Stimulated activated CD8-positive, alpha-beta memory T cell treated with anti-CD3 and anti-CD28 coated beads, Interleukin-12 subunit alpha, Interleukin-12 subunit beta, amount 100 ng/mL, for 1 hour (primary cell): ENCODE results near the gene CARD10.

Experiments used
- DNase-seq: peaks from one replicate; pipeline ENCODE4 v3.0.0-alpha.2; 2020; ENCODE audit warnings: low read depth

CARD10 gene

DNA sequence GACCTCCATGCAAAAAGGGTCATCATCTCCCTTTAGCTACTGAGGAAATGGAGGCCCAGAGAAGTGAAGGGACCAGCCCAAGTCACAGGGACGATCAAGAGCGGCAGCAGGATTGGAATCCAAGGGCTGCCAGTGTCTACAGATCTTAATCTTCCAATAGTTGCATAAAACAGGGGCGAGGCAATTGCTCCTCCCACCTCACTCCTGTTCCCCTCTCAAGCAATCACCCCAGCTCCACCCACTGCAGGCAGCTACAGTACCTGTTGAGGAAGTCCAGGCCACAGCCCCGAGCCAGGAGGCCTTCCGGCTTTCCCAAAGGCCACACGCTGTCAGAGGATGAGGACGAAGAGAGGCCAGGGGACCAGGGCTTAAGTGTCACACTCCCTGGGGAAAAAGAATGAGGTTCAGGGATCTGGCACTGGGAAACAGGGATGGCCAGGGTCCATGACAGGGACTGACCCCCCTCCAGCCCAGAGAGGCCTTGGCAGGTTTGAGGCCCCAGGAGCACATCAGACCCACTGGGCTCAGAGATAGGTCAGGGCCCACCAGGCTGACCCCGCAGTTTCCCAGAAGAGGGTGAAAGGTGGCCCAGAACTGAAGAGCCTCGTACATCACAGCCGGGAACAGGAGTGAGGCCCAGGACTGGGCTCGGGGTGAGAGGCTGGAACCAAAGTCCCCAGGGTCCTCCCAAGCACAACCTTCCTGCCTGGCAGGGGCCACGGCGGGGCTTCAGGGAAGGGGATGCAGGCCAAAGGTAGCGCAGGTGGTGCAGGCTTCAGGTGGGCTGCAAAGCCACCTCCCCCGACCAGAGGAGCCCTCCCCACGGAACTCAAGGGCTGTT is 16.7 kb downstream of the CARD10 start:
- DNase-seq: no peak

DNA sequence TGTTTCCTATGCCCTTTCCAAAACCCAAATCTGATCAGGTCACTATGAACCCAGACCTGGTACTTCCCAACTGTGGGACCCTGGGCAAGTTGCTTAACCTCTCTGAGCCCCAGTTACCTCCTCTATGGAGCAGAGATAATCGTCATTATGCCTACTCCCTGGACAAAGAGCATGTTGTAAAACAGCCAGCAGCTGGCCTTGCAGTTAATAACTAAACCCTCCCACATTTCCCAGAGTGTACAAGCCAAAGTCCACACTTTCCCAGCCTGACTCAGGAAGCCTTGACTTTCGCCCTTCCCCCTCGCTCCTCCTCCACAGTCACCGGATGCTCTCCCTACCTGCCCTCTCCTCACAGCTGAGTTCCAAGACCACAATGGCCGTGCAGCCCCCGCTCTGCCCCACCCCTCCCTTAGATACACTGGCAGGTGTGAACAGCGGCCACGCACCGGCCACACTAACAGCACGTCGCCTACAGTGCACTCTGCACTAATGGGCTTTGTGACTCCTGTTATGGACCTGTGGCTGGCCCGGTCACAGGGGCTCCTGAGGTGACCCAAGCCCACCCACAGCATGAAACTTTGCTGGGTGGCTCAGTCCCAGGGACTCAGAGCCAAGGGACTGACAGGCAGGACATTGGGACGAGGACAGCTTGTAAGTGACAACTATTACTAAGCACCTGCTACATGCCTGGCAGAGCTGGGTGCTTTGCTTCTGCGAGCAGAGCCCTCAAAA is 17.4 kb downstream of the CARD10 start:
- no peak for DNase-seq

DNA sequence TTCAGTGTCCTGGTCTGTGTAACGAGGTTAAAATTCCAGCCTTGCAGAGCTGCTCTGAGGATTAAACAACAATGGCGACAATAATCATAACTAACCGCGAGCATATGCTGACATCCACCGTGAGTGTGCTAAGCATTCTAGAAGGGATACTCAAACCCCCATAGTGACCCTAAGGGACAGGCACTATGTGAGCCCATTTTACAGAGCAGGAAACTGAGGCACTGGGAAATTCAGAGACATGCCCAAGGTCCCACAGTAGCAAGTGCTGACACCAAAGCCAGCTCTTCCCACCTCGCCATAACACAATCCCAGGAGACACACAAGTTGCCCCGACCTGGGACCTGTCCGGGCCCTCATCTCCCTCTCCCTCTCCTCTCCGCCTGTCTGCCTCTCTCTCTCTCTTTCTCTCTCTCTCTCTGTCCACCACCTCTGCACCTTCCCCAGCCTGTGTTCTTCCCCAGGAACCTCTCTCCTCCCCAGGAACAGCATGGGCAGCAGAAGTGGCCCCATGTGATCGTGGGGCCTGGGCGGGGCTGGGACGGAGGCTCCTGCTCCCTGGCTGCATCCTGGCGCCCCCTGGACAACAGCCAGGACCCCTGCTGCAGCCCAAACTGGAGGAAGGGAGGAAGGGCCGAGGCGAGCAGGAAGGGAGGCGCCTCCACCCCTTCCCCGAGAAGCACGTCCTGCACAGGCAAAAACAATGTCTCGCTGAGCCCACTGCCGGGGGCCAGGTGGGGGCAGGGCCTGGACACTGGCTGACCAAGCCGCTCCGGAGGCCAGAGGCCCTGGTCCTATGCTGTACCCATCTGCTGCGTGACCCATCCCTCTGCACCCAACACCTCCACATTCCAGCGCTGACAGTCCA is 18.2 kb downstream of the CARD10 start:
- no peak for DNase-seq

DNA sequence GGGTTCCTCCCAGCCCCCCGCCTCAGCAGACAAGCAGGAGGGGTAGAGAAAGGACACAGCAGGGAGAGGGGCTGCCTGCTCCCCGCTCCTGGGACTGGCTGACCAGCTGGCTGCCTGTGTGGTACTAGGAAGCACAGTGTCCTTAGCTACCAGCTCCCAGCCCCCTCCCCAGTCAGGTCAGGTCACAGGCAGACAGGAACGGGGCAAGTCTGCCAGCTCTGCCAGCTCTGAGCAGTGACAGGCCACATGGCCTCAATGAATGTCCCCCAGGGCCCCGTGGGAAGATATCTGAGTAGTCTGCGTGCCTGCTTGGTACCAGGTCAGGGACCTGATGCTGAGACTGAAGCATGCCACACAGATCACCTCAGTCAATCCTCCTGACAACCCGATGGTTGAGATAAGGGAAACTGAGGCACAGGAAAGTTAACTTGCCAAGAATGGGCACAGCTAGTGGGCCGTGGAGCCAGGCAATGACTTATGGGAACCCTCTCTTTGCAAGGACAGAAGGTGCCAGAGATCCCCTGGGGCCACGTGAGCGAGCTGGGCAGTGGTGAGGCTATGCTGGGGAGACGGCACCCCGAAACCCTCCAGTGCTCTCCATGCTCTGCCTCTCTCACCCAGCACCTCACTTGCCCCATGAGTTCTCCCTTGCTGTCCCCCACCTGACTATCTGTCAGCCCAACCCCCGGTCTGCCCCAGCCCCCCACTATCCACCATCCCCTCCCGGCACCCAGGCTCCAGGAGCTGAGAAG is 19.2 kb downstream of the CARD10 start:
- DNase-seq: no peak

DNA sequence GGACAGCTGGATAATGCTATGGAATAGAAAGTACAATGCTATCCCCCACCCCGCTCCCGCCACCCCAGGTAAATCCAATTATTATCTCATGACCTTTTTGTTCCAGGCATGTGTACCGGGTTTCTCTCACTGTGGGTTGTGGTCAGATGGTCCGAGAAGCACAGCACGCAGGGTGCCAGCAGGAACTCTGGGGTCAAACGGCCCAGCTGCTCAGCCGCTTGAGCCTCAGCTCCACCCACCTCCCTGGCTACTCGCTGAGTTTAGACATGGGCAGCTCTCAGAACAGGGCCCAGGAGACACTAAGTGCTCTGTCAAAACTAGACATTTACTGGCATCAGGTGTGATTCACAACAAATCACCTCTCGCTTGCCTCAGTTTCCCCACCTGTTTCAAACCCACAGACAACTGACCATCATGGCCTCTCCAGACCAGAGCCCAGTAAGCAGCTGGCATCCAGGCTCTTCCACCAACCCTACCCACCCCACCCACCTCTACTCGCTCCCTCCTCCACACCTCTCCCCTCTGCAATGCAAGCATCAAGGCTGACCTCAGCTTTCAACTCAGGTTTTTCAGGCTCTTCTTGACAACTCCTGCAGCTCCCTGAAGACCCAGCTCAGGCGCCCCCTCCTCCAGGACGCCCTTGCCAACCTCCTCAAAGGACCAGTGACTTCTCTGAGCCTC is 20.0 kb downstream of the CARD10 start:
- DNase-seq: no peak

DNA sequence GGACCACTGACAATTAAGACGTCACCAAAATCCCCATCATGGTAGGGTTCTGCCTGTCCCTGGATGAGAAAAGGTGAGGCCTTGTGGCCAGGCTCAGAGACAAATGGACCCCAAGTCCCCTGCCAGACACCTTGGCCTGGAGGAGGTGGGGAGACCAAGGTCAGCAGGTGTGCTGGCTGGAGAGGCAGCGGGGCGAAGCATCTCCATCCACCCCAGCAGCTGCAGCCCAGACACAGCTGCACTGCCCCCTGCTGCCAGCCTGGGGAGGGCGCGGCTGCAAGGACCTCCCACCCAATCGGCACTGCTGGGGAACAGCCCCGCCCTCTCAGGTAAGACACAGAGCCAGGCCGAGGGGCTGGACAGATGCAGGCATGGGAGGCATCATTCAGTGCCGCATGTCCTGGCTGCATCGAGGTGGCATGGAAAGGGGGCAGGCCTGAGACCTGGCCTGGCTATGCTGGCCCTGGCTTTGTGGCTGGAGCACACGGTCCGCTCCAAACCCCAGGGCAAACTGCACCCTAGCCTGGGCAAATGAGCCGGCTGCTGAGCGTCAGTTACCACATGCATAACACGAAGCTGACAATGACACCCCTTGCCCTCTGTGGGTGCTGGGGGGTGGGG is 20.8 kb downstream of the CARD10 start:
- DNase-seq: peak; percentile 42

DNA sequence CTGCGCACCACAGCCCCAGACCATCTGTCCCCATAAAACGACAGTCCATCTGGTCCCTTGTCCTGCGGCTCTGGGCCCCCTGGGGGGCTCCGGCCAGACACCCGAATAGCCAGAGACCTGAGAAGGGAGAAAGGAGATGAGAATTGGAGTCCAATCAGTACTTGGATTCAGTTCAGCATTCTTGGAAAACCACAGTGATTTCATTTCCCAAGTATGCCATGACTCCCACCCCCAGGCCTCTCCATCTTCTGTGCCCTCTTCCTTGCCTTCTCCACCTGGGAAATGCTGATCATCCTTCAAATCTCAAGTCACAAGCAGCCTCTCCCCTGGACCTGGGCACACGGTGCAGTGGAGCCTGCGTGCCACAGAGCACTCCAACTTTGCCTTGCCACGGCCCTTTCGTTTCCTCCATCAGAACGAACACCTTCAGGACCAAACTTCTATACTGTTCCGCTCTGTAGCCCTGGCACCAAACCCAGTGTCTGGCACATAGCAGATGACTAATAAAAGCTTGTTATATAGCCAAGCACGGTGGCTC is 22.1 kb downstream of the CARD10 start:
- no peak for DNase-seq

DNA sequence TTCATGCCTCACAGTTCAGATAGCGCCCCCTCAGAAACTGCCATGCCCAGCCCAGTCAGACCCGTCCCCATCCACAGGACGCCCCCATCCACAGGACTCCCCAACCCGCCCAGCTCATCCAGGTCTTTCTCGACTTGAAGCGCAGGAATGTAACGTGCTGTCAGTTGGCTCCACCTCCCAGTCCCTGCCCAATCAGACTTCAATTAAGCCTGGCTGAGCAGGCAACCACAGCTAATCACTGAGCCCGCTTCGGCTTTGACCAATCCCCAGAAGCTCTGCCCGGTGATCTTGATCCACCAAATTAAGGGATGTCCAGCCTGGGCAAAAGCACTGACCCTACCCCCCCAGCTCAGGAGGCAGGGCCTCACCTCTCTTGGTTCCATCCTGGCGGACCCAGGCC is 22.6 kb downstream of the CARD10 start:
- DNase-seq: no peak

DNA sequence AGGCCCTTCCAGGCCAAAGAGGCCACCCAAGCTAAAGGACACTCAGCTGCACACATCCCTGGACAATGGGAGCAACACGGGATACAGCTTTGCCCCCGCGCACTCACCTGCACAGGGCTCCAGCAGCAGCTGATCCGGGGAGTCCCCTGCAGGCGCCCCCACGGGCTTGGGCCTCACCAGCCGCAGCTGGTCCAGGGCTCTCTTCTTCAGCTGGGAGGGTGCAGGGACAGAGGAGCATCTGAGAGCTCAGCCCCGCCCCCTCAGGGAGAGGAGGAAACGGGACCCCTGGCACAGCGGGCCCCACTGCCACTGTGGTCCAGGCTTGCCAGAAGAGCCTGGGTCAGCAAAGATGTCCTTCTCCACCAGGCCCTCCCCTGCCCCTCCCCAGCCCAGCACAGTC is 25.2 kb downstream of the CARD10 start:
- DNase-seq: no peak

DNA sequence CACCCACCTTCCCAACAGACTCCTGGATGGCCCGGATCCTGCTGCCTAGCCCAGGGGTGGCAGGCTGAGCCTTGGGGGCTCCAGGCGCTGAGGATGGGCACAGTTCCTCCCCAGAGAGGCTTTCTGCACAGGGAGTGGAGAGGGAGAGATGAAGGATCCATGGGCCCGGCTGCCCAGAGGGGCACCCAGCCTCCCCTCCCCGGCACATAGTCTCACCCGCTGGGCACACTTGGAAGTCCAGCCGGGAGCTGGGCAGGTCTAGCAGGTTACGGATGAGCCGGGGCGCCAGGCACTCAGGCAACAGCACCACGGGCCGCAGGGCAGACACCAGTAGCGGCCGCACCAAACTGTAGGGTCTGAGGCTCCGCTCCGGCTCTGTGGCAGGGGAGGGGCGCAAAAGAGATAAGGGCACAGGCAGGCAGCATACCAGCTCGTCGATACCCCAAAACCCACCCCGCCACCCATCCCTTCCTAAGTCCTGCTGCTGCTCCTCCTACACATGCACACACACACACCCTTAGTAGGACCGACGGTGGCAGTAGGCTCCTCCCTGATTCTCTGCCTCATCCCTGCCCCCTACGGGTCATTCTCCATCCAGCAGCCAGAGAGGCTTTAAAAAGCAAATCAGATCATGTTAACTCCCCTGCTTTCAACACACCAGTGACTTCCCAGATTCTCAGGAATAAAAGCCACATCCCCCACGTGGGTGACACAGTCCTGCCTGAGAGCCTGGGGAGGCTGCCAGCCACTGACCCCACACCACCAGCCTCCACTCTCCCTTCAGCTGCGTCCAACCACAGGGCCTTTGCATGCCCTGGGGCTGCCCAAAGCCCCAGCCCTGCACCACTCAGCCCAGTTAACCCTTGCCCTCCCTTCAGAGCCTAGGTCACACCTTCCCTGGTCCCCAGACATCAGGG is 26.5 kb downstream of the CARD10 start:
- no peak for DNase-seq

DNA sequence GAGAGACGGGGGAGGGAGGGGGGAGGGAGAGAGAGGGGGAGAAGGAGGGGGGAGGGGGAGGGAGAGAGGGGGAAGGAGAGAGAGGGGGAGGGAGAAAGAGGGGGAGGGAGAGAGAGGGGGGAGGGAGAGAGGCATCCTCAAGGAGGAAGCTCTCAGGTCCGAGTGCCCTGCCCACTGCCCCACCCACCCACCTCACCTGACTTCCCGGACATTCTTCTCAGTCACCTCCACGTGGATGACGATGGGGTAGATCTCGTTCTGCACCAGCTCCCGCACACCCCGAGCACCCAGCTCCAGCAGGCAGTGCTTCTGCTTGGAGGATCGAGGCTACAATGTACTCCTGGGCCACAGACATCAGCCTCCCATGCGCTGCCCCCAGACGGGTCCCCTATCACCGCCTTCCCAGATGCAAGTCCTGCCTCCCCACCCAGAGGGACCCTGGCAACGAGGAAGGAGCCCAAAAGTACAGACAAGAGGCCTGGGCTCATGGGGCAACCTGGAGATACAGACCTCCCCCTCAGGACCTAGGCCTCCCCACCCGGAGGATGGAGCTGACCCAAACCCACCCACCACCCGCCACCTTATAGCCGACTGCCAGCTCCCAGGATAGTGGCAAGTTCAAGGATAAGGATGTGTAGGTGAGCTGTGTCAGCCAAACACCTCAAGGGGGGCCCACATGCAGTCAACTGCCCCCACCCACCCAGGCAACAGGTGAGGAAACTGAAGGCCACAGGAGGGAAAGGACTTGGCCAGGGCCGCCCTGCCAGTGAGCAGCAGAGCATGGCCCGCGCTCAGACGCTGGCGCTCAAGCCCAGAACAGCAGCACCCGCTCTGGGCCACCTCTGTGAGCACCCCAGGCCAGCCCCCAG is 27.4 kb downstream of the CARD10 start:
- no peak for DNase-seq

DNA sequence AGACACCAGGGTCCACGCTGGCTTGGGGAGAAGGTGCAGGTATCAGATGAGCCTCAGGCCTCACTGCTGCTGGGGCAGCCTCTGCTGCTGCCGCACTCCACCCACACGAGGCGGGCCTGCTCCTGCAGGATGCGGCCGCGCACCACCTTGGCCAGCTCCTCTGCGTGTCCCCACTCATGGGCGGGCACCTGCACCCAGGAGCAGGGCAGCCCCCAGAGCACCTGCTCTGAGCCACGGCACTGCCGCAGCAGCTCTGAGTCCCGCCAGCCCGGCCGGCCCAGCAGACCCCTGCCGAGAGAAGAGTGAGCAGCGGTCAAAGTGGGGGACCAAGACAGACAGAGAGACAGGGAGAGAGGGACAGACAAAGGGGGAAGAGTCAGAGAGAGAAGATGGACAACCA is 28.1 kb downstream of the CARD10 start:
- no peak for DNase-seq

DNA sequence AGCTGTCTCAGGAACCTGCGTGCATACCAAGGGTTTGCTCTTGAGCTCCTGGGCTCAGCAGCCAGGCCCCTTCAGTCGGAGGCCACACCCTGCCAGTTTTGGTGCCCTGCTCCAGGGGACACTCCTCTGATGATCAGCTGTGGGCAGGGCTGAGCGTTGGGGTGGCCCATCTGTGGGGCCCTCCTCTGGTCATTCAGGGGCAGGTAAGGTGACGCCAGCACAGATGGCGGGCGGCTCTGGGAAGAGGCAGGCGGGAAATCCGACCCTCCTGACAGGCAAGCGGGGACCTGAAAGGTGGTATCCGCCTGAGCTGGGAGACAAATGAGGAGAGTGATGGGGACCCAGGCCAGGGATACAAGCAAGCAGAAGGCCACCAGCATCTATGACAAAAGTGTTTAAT is 29.2 kb downstream of the CARD10 start:
- no peak for DNase-seq

DNA sequence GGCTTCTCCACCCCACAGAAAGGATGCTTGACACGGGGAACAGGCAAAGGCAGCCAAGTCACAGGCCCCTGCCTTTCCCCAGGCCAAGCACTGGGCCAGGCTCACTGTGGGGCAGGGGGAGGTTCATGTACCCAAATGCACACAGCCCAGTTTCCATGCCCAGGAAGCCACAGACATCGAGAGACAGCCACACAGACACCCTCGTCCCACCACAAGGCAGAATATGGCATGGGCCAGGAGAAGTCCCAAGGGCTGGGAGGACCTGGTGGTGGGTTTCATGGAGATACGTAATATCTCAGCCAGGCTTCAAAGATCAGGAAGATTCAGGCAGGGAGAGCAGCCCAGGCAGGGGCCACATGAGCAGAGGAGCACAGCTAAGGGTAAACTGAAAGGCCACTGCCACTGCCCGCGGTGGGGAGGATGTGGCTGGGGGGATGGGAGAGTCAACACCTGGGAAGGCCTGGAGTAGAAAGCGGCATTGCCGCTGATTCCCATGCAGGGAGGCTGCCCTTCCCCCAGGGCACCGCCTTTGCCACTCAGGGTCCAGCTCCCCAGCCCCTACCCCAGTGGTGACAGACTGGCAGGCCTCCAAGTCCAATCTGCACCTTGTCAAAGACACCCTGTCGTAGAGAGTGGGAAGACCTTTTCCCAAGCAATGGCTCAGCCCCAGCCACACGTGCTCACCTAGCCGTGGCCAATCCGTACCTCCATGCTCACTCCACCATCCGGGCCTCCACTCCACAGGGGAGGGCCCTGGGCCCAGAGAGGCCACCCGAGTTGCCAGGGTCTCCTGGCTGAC is 30.7 kb downstream of the CARD10 start:
- DNase-seq: no peak

DNA sequence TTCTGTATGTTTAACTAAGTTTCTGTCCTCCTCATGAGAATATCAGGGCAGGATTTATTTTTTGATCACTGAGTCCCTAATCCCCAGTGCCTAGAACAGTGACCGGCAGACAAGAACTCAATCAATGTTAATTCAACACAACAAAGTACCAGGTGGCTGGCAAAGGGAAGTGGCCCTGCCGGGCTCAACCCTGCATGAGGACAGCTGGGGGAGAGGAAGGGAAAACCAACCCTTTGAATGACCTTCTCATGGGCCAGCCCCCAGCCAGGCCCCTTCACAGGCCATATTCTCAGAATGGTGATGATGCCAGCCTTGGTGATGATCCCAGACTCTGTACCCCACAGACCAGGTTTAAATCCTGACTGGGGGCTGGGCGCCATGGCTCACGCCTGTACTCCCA is 31.6 kb downstream of the CARD10 start:
- DNase-seq: no peak

DNA sequence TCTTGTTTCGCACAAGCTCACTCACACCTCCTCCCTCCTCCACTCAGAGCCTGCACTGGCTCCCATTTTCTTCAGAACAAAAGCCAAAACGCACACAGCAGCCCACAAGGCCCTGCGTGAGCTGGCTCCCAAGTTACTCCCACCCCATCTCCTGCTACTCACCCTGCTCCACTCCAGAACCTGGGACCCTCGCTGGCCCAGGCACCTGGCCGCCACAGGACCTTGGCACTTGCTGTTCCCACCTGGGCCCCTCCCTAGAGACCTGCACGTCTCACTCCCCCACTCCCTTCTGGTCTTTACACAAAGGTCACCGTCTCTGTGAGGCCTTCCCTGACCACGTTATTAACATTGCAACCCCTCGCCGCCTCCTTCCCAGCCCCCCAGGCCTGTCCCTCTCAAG is 32.1 kb downstream of the CARD10 start:
- no peak for DNase-seq

DNA sequence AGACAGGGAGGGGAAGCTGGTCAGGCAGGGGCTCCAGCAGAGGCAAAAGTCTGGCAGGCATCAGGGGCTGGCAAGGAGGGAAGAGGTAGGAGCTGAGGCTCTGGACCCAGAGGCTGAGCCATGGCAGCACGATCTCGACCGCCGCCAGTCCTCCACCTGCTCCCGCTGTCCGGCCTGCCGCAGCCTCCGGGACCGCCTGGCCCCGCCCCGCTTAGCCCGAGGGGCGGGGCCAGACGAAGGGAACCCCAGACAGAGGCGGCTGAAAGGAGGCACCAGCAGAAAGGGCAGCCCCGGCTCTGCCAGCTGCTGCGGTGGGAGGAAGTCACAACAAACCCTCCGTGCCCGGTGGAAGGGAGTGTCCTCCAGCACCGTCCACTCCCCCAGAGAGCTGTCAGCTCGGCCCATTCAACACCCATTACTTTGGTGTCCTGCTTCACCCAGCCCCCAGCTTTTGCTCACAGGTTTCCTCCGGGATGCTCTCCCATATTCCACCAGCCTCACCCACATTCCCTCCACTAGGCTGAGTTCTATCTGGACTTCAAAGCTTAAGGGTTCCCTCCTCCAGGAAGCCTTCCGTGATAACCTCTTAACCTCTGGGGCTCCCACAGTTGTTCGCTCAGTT is 32.9 kb downstream of the CARD10 start, which contains the start of gene MFNG:
Gene MFNG, minus strand, starts transcription at position 161 of the 622 bp plus-strand sequence. CDS start 207 bp downstream, outside the sequence.
- DNase-seq: peak; percentile 52
